SK-N-SH treated with all-trans-retinoic acid at 6 μM for 48 hours (cell line): Measurements from ENCODE around the gene C3orf38.

Experiments used
- ATAC-seq: fragments of 200-7000 bp; cut with Tn5 transposase; 3 replicates; pipeline ENCODE4 v1.9.1; 2020; ENCODE audit warnings: mild to moderate bottlenecking, moderate library complexity
- ARNTL ChIP-seq: fragments of 450-650 bp; formaldehyde crosslinking; IDR thresholded peaks from 2 replicates; pipeline ENCODE4 v1.5.0; 2020; ENCODE audit warnings: low read depth, mild to moderate bottlenecking, moderate library complexity, borderline replicate concordance
- CSDC2 ChIP-seq: fragments of 250-450 bp; sonication (Bioruptor Pico); IDR thresholded peaks from 2 replicates; pipeline ENCODE4 v1.5.0; 2020; ENCODE audit warnings: mild to moderate bottlenecking, moderate library complexity
- ESRRG ChIP-seq: fragments of 250-450 bp; sonication (Bioruptor Pico); IDR thresholded peaks from 2 replicates; pipeline ENCODE4 v1.6.1; 2021; ENCODE audit warnings: mild to moderate bottlenecking
- GLIS3 ChIP-seq: fragments of 250-450 bp; sonication (Bioruptor Pico); IDR thresholded peaks from 2 replicates; pipeline ENCODE4 v1.5.0; 2020; ENCODE audit warnings: mild to moderate bottlenecking, moderate library complexity
- ISL1 ChIP-seq: fragments of 250-450 bp; sonication (Bioruptor Pico); IDR thresholded peaks from 2 replicates; pipeline ENCODE4 v2.1.2; 2022; ENCODE audit warnings: mild to moderate bottlenecking, moderate library complexity
- OSR1 ChIP-seq: fragments of 250-450 bp; sonication (Bioruptor Pico); IDR thresholded peaks from 2 replicates; pipeline ENCODE4 v1.8.0; 2022; ENCODE audit warnings: moderate library complexity, mild to moderate bottlenecking, inconsistent platforms
- PPARA ChIP-seq: fragments of 250-450 bp; sonication (Bioruptor Pico); IDR thresholded peaks from 2 replicates; pipeline ENCODE4 v1.5.0; 2020; ENCODE audit warnings: mild to moderate bottlenecking, borderline replicate concordance
- RARB ChIP-seq: fragments of 250-450 bp; sonication (Bioruptor Pico); IDR thresholded peaks from 2 replicates; pipeline ENCODE4 v1.8.0; 2021; ENCODE audit warnings: mild to moderate bottlenecking, moderate library complexity
- SNAI2 ChIP-seq: fragments of 250-450 bp; sonication (Bioruptor Pico); IDR thresholded peaks from 2 replicates; pipeline ENCODE4 v1.5.0; 2020; ENCODE audit warnings: mild to moderate bottlenecking, moderate library complexity
- TCF4 ChIP-seq: fragments of 250-450 bp; sonication (Bioruptor Pico); IDR thresholded peaks from 2 replicates; pipeline ENCODE4 v1.8.0; 2021; ENCODE audit warnings: mild to moderate bottlenecking, moderate library complexity, borderline replicate concordance
- TOX ChIP-seq: fragments of 250-450 bp; sonication (Bioruptor Pico); IDR thresholded peaks from 2 replicates; pipeline ENCODE4 v1.8.0; 2021; ENCODE audit warnings: mild to moderate bottlenecking, moderate library complexity, borderline replicate concordance
- ZC3H10 ChIP-seq: fragments of 250-450 bp; sonication (Bioruptor Pico); IDR thresholded peaks from 2 replicates; pipeline ENCODE4 v1.5.1; 2021; ENCODE audit warnings: mild to moderate bottlenecking, moderate library complexity
- ZFP3 ChIP-seq: fragments of 250-450 bp; sonication (Bioruptor Pico); IDR thresholded peaks from 2 replicates; pipeline ENCODE4 v1.5.0; 2020; ENCODE audit warnings: mild to moderate bottlenecking, moderate library complexity
- ZNF565 ChIP-seq: fragments of 450-650 bp; formaldehyde crosslinking; conservative IDR thresholded peaks from 2 replicates; pipeline ENCODE4 v1.5.0; 2020; ENCODE audit warnings: low read depth, mild to moderate bottlenecking, moderate library complexity
- ZNF70 ChIP-seq: fragments of 450-650 bp; formaldehyde crosslinking; IDR thresholded peaks from 2 replicates; pipeline ENCODE4 v1.5.0; 2020; ENCODE audit warnings: mild to moderate bottlenecking, moderate library complexity
- ZNF8 ChIP-seq: fragments of 450-650 bp; formaldehyde crosslinking; IDR thresholded peaks from 2 replicates; pipeline ENCODE4 v1.5.0; 2020; ENCODE audit warnings: mild to moderate bottlenecking, moderate library complexity
- TF ChIP-seq, protein P1 (sequence below): fragments of 250-450 bp; sonication (Bioruptor Pico); IDR thresholded peaks from 2 replicates; pipeline ENCODE4 v1.5.1; 2021; ENCODE audit warnings: mild to moderate bottlenecking, moderate library complexity
- TF ChIP-seq, protein P2 (sequence below): fragments of 250-450 bp; sonication (Bioruptor Pico); IDR thresholded peaks from 2 replicates; pipeline ENCODE4 v1.8.0; 2020; ENCODE audit warnings: mild to moderate bottlenecking, moderate library complexity, borderline replicate concordance
- TF ChIP-seq, protein P3 (sequence below): fragments of 250-450 bp; sonication (Bioruptor Pico); IDR thresholded peaks from 2 replicates; pipeline ENCODE4 v1.8.0; 2021; ENCODE audit warnings: low read depth, mild to moderate bottlenecking, moderate library complexity, borderline replicate concordance
- TF ChIP-seq, protein P4 (sequence below): fragments of 250-450 bp; sonication (Bioruptor Pico); IDR thresholded peaks from 2 replicates; pipeline ENCODE4 v1.5.1; 2020; ENCODE audit warnings: low read depth, mild to moderate bottlenecking, moderate library complexity
- TF ChIP-seq, protein P5 (sequence below): fragments of 250-450 bp; sonication (Bioruptor Pico); IDR thresholded peaks from 2 replicates; pipeline ENCODE4 v1.5.0; 2020; ENCODE audit warnings: mild to moderate bottlenecking, moderate library complexity

C3orf38 gene

DNA sequence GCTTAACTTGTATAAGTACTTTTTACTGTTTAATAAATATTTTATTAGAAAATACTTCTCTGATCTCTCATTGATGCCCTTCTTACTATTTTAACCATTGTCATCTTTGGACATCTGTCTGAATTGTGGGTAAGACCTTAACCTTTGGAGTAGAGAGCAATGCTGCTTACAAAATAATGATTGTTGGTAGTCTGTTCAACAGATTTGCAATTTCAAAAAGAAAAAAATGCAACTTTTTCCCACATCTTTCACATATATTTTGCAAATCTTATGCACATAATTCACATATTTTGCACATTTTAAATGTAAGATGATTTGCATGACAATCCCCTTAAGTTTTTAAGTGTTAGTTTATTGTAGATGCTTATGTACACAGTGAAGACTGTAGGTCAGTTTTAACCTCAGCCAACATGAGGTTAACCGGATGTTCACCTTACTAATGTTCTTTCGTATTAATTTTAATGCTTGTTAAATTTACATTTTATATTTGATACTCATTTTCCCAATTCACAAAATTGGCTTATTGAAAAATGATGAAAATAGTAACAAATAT lies 16.7 kb downstream of the C3orf38 start:
- no peak for ATAC-seq
- no peak for TF ChIP-seq ZNF70 (CRISPR knock-in tag)

DNA sequence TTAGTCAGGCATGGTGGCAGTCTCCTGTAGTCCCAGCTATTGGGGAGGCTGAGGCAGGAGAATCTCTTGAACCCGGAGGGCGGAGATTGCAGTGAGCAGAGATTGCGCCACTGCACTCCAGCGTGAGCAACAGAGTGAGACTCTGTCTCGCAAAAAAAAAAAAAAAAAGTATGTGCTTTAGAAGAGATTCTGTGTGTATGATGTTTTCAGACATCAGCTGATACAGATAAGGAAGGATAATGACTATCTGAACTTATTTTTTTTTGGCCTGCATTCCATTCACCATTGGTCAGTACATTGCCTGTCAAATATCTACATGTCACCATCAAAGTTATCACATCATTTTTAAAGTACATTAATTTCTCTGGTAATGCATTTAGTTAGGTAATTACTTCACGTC lies 17.4 kb downstream of the C3orf38 start:
- no peak for ATAC-seq
- no peak for TF ChIP-seq SNAI2 (CRISPR knock-in tag)
- no peak for TF ChIP-seq ZNF70 (CRISPR knock-in tag)
- no peak for TF ChIP-seq CSDC2 (CRISPR knock-in tag)
- no peak for TF ChIP-seq ARNTL (CRISPR knock-in tag)
- no peak for TF ChIP-seq ZNF8 (CRISPR knock-in tag)
- TF ChIP-seq ZFP3 (CRISPR knock-in tag): no peak
- TF ChIP-seq, protein P1, sequence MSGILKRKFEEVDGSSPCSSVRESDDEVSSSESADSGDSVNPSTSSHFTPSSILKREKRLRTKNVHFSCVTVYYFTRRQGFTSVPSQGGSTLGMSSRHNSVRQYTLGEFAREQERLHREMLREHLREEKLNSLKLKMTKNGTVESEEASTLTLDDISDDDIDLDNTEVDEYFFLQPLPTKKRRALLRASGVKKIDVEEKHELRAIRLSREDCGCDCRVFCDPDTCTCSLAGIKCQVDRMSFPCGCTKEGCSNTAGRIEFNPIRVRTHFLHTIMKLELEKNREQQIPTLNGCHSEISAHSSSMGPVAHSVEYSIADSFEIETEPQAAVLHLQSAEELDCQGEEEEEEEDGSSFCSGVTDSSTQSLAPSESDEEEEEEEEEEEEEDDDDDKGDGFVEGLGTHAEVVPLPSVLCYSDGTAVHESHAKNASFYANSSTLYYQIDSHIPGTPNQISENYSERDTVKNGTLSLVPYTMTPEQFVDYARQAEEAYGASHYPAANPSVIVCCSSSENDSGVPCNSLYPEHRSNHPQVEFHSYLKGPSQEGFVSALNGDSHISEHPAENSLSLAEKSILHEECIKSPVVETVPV (CRISPR knock-in tag): no peak
- TF ChIP-seq, protein P2, sequence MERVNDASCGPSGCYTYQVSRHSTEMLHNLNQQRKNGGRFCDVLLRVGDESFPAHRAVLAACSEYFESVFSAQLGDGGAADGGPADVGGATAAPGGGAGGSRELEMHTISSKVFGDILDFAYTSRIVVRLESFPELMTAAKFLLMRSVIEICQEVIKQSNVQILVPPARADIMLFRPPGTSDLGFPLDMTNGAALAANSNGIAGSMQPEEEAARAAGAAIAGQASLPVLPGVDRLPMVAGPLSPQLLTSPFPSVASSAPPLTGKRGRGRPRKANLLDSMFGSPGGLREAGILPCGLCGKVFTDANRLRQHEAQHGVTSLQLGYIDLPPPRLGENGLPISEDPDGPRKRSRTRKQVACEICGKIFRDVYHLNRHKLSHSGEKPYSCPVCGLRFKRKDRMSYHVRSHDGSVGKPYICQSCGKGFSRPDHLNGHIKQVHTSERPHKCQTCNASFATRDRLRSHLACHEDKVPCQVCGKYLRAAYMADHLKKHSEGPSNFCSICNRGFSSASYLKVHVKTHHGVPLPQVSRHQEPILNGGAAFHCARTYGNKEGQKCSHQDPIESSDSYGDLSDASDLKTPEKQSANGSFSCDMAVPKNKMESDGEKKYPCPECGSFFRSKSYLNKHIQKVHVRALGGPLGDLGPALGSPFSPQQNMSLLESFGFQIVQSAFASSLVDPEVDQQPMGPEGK (CRISPR knock-in tag): no peak

DNA sequence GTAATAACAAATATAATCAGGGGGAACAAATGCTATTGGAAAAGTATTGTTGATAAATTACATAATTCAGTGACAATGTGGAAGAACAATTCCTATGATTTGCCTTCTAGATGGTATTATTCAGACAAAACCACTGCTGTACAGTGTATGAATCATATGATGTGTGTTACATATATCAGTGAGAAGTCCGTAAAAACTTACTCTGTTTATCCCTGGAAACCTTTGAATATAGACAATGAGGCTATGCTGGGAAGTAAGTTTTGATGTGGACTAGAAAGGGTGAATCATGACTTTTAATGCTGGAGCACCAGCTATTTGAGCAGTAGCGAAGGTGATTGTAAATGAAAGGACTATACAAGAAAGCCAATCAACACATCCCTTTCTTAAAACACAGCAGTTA lies 17.9 kb downstream of the C3orf38 start:
- no peak for TF ChIP-seq SNAI2 (CRISPR knock-in tag)
- TF ChIP-seq ISL1: no peak
- TF ChIP-seq, protein P1 (CRISPR knock-in tag): no peak
- TF ChIP-seq ZNF70 (CRISPR knock-in tag): no peak
- no peak for TF ChIP-seq OSR1
- TF ChIP-seq, protein P3, sequence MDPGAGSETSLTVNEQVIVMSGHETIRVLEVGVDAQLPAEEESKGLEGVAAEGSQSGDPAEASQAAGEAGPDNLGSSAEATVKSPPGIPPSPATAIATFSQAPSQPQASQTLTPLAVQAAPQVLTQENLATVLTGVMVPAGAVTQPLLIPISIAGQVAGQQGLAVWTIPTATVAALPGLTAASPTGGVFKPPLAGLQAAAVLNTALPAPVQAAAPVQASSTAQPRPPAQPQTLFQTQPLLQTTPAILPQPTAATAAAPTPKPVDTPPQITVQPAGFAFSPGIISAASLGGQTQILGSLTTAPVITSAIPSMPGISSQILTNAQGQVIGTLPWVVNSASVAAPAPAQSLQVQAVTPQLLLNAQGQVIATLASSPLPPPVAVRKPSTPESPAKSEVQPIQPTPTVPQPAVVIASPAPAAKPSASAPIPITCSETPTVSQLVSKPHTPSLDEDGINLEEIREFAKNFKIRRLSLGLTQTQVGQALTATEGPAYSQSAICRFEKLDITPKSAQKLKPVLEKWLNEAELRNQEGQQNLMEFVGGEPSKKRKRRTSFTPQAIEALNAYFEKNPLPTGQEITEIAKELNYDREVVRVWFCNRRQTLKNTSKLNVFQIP (CRISPR knock-in tag): no peak
- no peak for TF ChIP-seq ZC3H10
- no peak for TF ChIP-seq ESRRG (CRISPR knock-in tag)
- no peak for TF ChIP-seq ZFP3 (CRISPR knock-in tag)
- TF ChIP-seq RARB (CRISPR knock-in tag): no peak
- no peak for TF ChIP-seq GLIS3 (CRISPR knock-in tag)
- TF ChIP-seq, protein P4, sequence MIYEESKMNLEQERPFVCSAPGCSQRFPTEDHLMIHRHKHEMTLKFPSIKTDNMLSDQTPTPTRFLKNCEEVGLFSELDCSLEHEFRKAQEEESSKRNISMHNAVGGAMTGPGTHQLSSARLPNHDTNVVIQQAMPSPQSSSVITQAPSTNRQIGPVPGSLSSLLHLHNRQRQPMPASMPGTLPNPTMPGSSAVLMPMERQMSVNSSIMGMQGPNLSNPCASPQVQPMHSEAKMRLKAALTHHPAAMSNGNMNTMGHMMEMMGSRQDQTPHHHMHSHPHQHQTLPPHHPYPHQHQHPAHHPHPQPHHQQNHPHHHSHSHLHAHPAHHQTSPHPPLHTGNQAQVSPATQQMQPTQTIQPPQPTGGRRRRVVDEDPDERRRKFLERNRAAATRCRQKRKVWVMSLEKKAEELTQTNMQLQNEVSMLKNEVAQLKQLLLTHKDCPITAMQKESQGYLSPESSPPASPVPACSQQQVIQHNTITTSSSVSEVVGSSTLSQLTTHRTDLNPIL (CRISPR knock-in tag): no peak
- no peak for TF ChIP-seq PPARA (CRISPR knock-in tag)
- TF ChIP-seq TOX: no peak
- no peak for TF ChIP-seq TCF4
- no peak for TF ChIP-seq ZNF565 (CRISPR knock-in tag)
- TF ChIP-seq, protein P5, sequence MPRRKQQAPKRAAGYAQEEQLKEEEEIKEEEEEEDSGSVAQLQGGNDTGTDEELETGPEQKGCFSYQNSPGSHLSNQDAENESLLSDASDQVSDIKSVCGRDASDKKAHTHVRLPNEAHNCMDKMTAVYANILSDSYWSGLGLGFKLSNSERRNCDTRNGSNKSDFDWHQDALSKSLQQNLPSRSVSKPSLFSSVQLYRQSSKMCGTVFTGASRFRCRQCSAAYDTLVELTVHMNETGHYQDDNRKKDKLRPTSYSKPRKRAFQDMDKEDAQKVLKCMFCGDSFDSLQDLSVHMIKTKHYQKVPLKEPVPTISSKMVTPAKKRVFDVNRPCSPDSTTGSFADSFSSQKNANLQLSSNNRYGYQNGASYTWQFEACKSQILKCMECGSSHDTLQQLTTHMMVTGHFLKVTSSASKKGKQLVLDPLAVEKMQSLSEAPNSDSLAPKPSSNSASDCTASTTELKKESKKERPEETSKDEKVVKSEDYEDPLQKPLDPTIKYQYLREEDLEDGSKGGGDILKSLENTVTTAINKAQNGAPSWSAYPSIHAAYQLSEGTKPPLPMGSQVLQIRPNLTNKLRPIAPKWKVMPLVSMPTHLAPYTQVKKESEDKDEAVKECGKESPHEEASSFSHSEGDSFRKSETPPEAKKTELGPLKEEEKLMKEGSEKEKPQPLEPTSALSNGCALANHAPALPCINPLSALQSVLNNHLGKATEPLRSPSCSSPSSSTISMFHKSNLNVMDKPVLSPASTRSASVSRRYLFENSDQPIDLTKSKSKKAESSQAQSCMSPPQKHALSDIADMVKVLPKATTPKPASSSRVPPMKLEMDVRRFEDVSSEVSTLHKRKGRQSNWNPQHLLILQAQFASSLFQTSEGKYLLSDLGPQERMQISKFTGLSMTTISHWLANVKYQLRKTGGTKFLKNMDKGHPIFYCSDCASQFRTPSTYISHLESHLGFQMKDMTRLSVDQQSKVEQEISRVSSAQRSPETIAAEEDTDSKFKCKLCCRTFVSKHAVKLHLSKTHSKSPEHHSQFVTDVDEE (CRISPR knock-in tag): no peak
- TF ChIP-seq CSDC2 (CRISPR knock-in tag): no peak
- no peak for ATAC-seq
